ENCODE results near the gene NOP14.

DNA sequence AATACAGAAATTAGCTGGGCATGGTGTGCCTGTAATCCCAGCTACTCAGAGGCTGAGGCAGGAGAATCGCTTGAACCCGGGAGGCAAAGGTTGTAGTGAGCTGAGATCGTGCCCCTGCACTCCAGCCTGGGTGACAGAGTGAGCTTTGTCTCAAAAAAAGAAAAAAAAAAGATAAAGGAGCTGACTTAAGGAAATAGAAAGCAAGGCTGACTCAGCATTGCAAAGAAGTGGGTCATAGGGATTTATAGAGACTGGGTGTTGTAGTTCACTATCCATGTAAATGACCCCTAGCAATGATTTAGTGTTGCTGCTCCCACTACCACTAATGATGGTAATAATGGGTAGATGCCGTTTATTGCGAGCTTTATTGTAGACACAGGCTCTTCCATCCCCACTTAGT, 71.9 kb downstream of the NOP14 start:
- no peak for TF ChIP-seq YY1 (IDR thresholded peaks at IDR 0.05; ENCODE audit: low read depth)
- TF ChIP-seq, protein P1, sequence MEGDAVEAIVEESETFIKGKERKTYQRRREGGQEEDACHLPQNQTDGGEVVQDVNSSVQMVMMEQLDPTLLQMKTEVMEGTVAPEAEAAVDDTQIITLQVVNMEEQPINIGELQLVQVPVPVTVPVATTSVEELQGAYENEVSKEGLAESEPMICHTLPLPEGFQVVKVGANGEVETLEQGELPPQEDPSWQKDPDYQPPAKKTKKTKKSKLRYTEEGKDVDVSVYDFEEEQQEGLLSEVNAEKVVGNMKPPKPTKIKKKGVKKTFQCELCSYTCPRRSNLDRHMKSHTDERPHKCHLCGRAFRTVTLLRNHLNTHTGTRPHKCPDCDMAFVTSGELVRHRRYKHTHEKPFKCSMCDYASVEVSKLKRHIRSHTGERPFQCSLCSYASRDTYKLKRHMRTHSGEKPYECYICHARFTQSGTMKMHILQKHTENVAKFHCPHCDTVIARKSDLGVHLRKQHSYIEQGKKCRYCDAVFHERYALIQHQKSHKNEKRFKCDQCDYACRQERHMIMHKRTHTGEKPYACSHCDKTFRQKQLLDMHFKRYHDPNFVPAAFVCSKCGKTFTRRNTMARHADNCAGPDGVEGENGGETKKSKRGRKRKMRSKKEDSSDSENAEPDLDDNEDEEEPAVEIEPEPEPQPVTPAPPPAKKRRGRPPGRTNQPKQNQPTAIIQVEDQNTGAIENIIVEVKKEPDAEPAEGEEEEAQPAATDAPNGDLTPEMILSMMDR (IDR thresholded peaks at IDR 0.05): no peak
- no peak for TF ChIP-seq NFIC (IDR thresholded peaks at IDR 0.05; ENCODE audit: borderline replicate concordance)
- TF ChIP-seq, protein P2, sequence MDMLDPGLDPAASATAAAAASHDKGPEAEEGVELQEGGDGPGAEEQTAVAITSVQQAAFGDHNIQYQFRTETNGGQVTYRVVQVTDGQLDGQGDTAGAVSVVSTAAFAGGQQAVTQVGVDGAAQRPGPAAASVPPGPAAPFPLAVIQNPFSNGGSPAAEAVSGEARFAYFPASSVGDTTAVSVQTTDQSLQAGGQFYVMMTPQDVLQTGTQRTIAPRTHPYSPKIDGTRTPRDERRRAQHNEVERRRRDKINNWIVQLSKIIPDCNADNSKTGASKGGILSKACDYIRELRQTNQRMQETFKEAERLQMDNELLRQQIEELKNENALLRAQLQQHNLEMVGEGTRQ (IDR thresholded peaks at IDR 0.05; ENCODE audit: borderline replicate concordance, low read depth, low read length): no peak
- TF ChIP-seq MXI1 (IDR thresholded peaks at IDR 0.05; ENCODE audit: low read depth, low read length): no peak
- no peak for TF ChIP-seq SIN3A (IDR thresholded peaks at IDR 0.05; ENCODE audit: borderline replicate concordance, low read depth, low read length)
- TF ChIP-seq MEF2A (IDR thresholded peaks at IDR 0.05; ENCODE audit: borderline replicate concordance, low read depth): no peak
- TF ChIP-seq TCF12 (IDR thresholded peaks at IDR 0.05): no peak
- TF ChIP-seq POLR2AphosphoS5 (IDR thresholded peaks at IDR 0.05; ENCODE audit: low read depth, low read length): no peak
- TF ChIP-seq, protein P3, sequence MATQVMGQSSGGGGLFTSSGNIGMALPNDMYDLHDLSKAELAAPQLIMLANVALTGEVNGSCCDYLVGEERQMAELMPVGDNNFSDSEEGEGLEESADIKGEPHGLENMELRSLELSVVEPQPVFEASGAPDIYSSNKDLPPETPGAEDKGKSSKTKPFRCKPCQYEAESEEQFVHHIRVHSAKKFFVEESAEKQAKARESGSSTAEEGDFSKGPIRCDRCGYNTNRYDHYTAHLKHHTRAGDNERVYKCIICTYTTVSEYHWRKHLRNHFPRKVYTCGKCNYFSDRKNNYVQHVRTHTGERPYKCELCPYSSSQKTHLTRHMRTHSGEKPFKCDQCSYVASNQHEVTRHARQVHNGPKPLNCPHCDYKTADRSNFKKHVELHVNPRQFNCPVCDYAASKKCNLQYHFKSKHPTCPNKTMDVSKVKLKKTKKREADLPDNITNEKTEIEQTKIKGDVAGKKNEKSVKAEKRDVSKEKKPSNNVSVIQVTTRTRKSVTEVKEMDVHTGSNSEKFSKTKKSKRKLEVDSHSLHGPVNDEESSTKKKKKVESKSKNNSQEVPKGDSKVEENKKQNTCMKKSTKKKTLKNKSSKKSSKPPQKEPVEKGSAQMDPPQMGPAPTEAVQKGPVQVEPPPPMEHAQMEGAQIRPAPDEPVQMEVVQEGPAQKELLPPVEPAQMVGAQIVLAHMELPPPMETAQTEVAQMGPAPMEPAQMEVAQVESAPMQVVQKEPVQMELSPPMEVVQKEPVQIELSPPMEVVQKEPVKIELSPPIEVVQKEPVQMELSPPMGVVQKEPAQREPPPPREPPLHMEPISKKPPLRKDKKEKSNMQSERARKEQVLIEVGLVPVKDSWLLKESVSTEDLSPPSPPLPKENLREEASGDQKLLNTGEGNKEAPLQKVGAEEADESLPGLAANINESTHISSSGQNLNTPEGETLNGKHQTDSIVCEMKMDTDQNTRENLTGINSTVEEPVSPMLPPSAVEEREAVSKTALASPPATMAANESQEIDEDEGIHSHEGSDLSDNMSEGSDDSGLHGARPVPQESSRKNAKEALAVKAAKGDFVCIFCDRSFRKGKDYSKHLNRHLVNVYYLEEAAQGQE (IDR thresholded peaks at IDR 0.05; ENCODE audit: low read depth, low read length): no peak
- no peak for TF ChIP-seq GATA2 (CRISPR knock-in tag; IDR thresholded peaks at IDR 0.05)

All from SK-N-SH (cell line).